MM.1S (cell line): ENCODE measurements around the gene SLC11A2.

ENCODE experiments used
- CTCF ChIP-seq: fragments of 300-600 bp; sonication (generic); IDR thresholded peaks from 2 replicates; pipeline ENCODE4 v1.5.1; 2016; ENCODE audit warnings: antibody characterized with exemption, low read length, mixed read lengths
- EZH2 ChIP-seq: fragments of 300-600 bp; sonication (generic); optimal IDR thresholded peaks from 2 replicates; pipeline ENCODE3; 2017; ENCODE audit warnings: low read depth, mild to moderate bottlenecking, antibody characterized with exemption, low read length, mixed read lengths

- TF ChIP-seq CTCF (no peak), EZH2 (no peak)
These were observed 91.0 kb downstream of the SLC11A2 start for GRCh38 chr12:50934981-50935807.
